Common myeloid progenitor, CD34-positive (primary cell): Measurements from ENCODE around the gene ABI1.

ENCODE experiments used
- CTCF ChIA-PET: fragments of 350-600 bp; sonication (Branson Sonifier 250); formaldehyde crosslinking; loops from one replicate; lab custom pipeline; 2021; ENCODE audit warnings: antibody characterized with exemption; lab: Charles Lee
- POLR2A ChIA-PET: fragments of 350-600 bp; sonication (Branson Sonifier 250); formaldehyde crosslinking; loops from one replicate; lab custom pipeline; 2021; ENCODE audit warnings: antibody characterized with exemption; lab: Charles Lee
- DNase-seq, 3 donors: peaks; one replicate each; pipeline versions ENCODE4 v3.0.0 to v3.0.0-alpha.2; 2013
- H3K27ac ChIP-seq, 2 experiments: 1 replicate in 1 of 2; 2 replicates in 1 of 2; pipeline ENCODE4 v1.7.0; 2013; ENCODE audit warnings: inconsistent platforms in 2 of 2, low read length in 2 of 2, mild to moderate bottlenecking in 2 of 2, low read depth in 1 of 2, moderate library complexity in 1 of 2; ENCODE audit not compliant: severe bottlenecking in 2 of 2, insufficient read depth in 1 of 2, poor library complexity in 1 of 2
- H3K27me3 ChIP-seq, 5 experiments: replicated peaks in 2 of 5; 1 replicate in 3 of 5; 2 replicates in 2 of 5; pipeline versions ENCODE4 v1.6.1 to v1.7.0; 2013; ENCODE audit warnings: low read length in 4 of 5, mild to moderate bottlenecking in 2 of 5, moderate library complexity in 2 of 5, inconsistent platforms in 1 of 5; ENCODE audit not compliant: insufficient read depth in 5 of 5, control insufficient read depth in 4 of 5
- H3K36me3 ChIP-seq, 4 experiments: 1 replicate in 2 of 4; 2 replicates in 2 of 4; pipeline versions ENCODE4 v1.6.1 to v1.7.0; 2013; ENCODE audit warnings: low read length in 3 of 4, control low read depth in 1 of 4, mild to moderate bottlenecking in 1 of 4; ENCODE audit not compliant: control insufficient read depth in 4 of 4, insufficient read depth in 4 of 4
- H3K4me1 ChIP-seq, 4 experiments: 1 replicate in 3 of 4; 2 replicates in 1 of 4; pipeline versions ENCODE4 v1.6.1 to v1.7.1; 2013; ENCODE audit warnings: low read length in 3 of 4, mild to moderate bottlenecking in 3 of 4, control low read depth in 1 of 4, inconsistent platforms in 1 of 4, moderate library complexity in 1 of 4; ENCODE audit not compliant: control insufficient read depth in 4 of 4, insufficient read depth in 4 of 4; ENCODE audit errors: control extremely low read depth in 1 of 4
- H3K4me3 ChIP-seq, 7 experiments: 1 replicate in 4 of 7; 2 replicates in 3 of 7; pipeline versions ENCODE4 v1.5.1 to v1.7.0; 2013; ENCODE audit warnings: mild to moderate bottlenecking in 7 of 7, low read length in 6 of 7, moderate library complexity in 6 of 7, inconsistent platforms in 2 of 7, low read depth in 2 of 7, control low read depth in 1 of 7; ENCODE audit not compliant: insufficient read depth in 4 of 7, control insufficient read depth in 1 of 7; ENCODE audit errors: extremely low read depth in 1 of 7
- H3K9me3 ChIP-seq, 5 experiments: 1 replicate in 4 of 5; 2 replicates in 1 of 5; pipeline versions ENCODE4 v1.6.1 to v1.7.1; 2013; ENCODE audit warnings: low read length in 4 of 5, mild to moderate bottlenecking in 2 of 5, inconsistent platforms in 1 of 5, low read depth in 1 of 5, moderate library complexity in 1 of 5; ENCODE audit not compliant: control insufficient read depth in 4 of 5, insufficient read depth in 2 of 5; ENCODE audit errors: control extremely low read depth in 1 of 5
- WGBS: methylation state at CpG from one replicate; pipeline ENCODE4 v1.1.5; 2013; ENCODE audit not compliant: insufficient coverage; 5-methylcytosine and 5-hydroxymethylcytosine counted together

Gene ABI1

DNA sequence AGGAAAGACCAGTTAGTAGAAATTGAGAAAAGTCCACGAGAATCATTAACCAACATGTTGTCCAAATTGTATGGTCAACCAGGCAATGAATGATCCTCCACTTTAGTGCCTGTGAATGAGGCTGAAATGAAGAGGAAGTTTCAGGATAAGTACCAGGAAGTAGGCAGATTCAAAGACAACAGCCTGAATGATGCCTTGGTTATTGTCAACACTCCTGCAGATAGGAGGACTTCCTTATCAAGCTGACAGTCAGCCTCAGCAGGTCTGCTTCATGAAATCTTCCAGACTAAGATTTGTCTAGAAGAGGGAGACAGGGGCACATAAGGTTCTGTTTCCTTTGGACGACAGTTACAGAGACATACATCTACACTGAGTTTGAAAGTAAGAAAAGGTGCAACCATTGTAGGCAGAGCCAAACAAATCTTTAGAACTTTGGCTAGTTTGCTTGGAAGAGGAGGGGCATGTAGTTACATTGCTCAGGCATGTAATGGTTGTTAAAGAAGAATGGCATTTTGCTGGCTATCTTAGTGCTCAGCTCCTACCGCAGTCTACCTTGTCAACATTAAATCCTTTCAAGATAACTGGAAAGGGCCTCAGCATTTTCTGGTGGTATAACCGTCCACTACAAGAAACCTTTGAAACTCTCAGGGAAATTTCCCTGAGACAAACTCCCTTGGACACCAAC lies 81.4 kb downstream of the ABI1 start:
- 100% methylated on average over 2 of the region's 4 CpGs for WGBS
- POLR2A ChIA-PET, result interaction anchor here (0.6 kb wide), 1 partner anchor 144 kb away, joined by 3 read pairs; no protein-coding TSS in a partner anchor
- DNase-seq, result no peak
- H3K27me3 ChIP-seq, result no peaks in the 10 kb centered on the region
- peaks cover 0 to 4% (median 0%) of the 10 kb centered on the region in 4 experiments for H3K4me1 ChIP-seq
- H3K27ac ChIP-seq, result no peak overlapping the region
- CTCF ChIA-PET, result interaction anchor here (1.5 kb wide), 1 partner anchor 77 kb away, joined by 3 read pairs; no protein-coding TSS in a partner anchor
- peaks cover 0 to 6% (median 2%) of the 10 kb centered on the region in 4 experiments for H3K36me3 ChIP-seq
- no peak overlapping the region for H3K4me3 ChIP-seq
- H3K9me3 ChIP-seq, result peaks cover 0 to 7% (median 0%) of the 10 kb centered on the region in 5 experiments

DNA sequence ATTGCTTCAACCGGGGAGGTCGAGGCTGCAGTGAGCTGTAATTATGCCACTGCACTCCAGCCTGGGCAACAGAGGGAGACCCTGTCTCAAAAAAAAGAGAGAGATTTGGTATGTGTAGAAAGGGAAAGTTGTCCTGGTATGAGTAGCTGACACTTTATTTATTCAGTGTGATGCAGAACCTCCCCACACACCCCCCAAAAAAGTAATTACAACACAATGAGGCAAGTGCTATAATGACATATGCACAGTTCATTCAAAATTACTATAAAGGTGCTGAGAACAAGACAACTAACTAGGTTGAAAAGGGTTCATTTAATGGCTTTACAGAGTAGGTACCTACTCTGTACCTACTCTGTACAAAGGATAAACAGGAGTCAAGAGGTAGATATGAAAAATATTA lies 83.1 kb downstream of the ABI1 start:
- H3K4me3 ChIP-seq, result no peak overlapping the region
- no peak overlapping the region for H3K27ac ChIP-seq
- H3K36me3 ChIP-seq, result peaks cover 0 to 6% (median 2%) of the 10 kb centered on the region in 4 experiments
- no peaks in the 10 kb centered on the region for H3K27me3 ChIP-seq
- WGBS, result 100% methylated on average over 2 of the region's 2 CpGs
- ChIA-PET POLR2A (no interaction called here), CTCF (no interaction called here)
- DNase-seq, result no peak
- peaks cover 0 to 7% (median 0%) of the 10 kb centered on the region in 5 experiments for H3K9me3 ChIP-seq
- H3K4me1 ChIP-seq, result peaks cover 0 to 4% (median 0%) of the 10 kb centered on the region in 4 experiments

GRCh38 chr10:26776258-26776657 lies 84.5 kb downstream of the ABI1 start:
- no peak for DNase-seq
- ChIA-PET CTCF (interaction anchor here (1.5 kb wide), 1 partner anchor 14 kb away, joined by 4 read pairs; no protein-coding TSS in a partner anchor), POLR2A (no interaction called here)
- Histone ChIP-seq H3K36me3 (peaks cover 0 to 6% (median 2%) of the 10 kb centered on the region in 4 experiments), H3K4me3 (no peak overlapping the region), H3K4me1 (peaks cover 0 to 4% (median 0%) of the 10 kb centered on the region in 4 experiments), H3K9me3 (peaks cover 0 to 7% (median 0%) of the 10 kb centered on the region in 5 experiments), H3K27ac (no peak overlapping the region), H3K27me3 (no peaks in the 10 kb centered on the region)
- WGBS, result no CpG with 5 or more reads among the region's 1 CpG

GRCh38 chr10:26773633-26774032 lies 87.1 kb downstream of the ABI1 start:
- H3K36me3 ChIP-seq, result peaks cover 0 to 8% (median 4%) of the 10 kb centered on the region in 4 experiments
- peaks cover 0 to under 1% (median 0%) of the 10 kb centered on the region in 5 experiments for H3K9me3 ChIP-seq
- CTCF ChIA-PET, result interaction anchor here (0.9 to 1.3 kb wide), 2 partner anchors 14 to 25 kb away, joined by 4 read pairs; no protein-coding TSS in a partner anchor
- no peak for DNase-seq
- no peak overlapping the region for H3K4me3 ChIP-seq
- H3K4me1 ChIP-seq, result peaks cover 0 to 5% (median 0%) of the 10 kb centered on the region in 4 experiments
- POLR2A ChIA-PET, result no interaction called here
- WGBS, result 94% methylated on average over 2 of the region's 2 CpGs
- no peaks in the 10 kb centered on the region for H3K27me3 ChIP-seq
- no peak overlapping the region for H3K27ac ChIP-seq

GRCh38 chr10:26770069-26770468 lies 90.7 kb downstream of the ABI1 start:
- Histone ChIP-seq H3K4me1 (peaks cover 0 to 5% (median 0%) of the 10 kb centered on the region in 4 experiments), H3K9me3 (no peaks in the 10 kb centered on the region), H3K36me3 (peaks cover 7 to 19% (median 14%) of the 10 kb centered on the region in 4 experiments), H3K27ac (no peak overlapping the region), H3K4me3 (no peak overlapping the region), H3K27me3 (no peaks in the 10 kb centered on the region)
- POLR2A ChIA-PET, result interaction anchor here (0.5 kb wide), 1 partner anchor 86 kb away, joined by 3 read pairs; no protein-coding TSS in a partner anchor
- no peak for DNase-seq
- CTCF ChIA-PET, result no interaction called here
- WGBS, result 100% methylated on average over 2 of the region's 4 CpGs

DNA sequence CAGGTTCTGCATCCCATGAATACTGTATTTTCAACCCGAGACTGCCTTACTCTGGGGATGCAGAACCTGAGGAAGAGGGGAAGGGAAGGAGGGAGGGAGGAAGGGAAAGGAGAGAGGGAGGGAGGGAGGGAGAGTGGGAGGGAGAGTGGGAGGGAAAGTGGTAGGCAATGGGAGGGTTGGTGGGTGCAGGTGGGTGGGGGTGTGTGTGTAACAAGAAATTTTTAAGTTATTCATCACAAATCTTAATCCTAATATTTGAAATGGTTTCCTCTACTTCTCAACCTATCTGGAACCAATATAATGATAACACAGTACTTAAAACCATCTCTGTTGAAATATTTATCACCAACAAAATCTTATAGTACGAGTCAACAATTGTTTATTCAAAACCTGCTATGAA lies 95.2 kb downstream of the ABI1 start:
- H3K4me1 ChIP-seq, result peaks cover 0 to 5% (median 0%) of the 10 kb centered on the region in 4 experiments
- CTCF ChIA-PET, result interaction anchor here (0.9 kb wide), 1 partner anchor 9 kb away, joined by 3 read pairs; no protein-coding TSS in a partner anchor
- H3K27me3 ChIP-seq, result no peaks in the 10 kb centered on the region
- H3K4me3 ChIP-seq, result no peak overlapping the region
- POLR2A ChIA-PET, result no interaction called here
- H3K27ac ChIP-seq, result no peak overlapping the region
- 100% methylated on average over 1 of the region's 2 CpGs for WGBS
- no peak for DNase-seq
- no peaks in the 10 kb centered on the region for H3K9me3 ChIP-seq
- peaks cover 12 to 40% (median 23%) of the 10 kb centered on the region in 4 experiments for H3K36me3 ChIP-seq

GRCh38 chr10:26759008-26759407 lies 101.8 kb downstream of the ABI1 start:
- Histone ChIP-seq H3K27ac (no peak overlapping the region), H3K9me3 (no peaks in the 10 kb centered on the region), H3K4me1 (peaks cover 2 to 10% (median 6%) of the 10 kb centered on the region in 4 experiments), H3K36me3 (peaks cover 0 to 29% (median 16%) of the 10 kb centered on the region in 4 experiments), H3K27me3 (no peaks in the 10 kb centered on the region), H3K4me3 (no peak overlapping the region)
- CTCF ChIA-PET, result interaction anchor here (0.9 kb wide), 1 partner anchor 14 kb away, joined by 4 read pairs; no protein-coding TSS in a partner anchor
- no peak for DNase-seq
- 96% methylated on average over 3 of the region's 4 CpGs for WGBS
- POLR2A ChIA-PET, result no interaction called here
